CD4-positive, CD25-positive, alpha-beta regulatory T cell (primary cell): ENCODE measurements around the gene DMD. TPM values are rescaled to one million over a fixed set of nuclear protein-coding genes. Genes with fewer than 3 reads are reported as not detected.
"Not testable (repeated sequence)": the region's sequence is repeated elsewhere in the genome, so short reads cannot be mapped to it uniquely, and the experiment has no call there.

Source experiments
- ATAC-seq, 2 donors: fragments of 150-1000 bp; cut with Tn5 transposase; one replicate each; pipeline ENCODE4 v1.10.0; 2021; ENCODE audit warnings: low read depth in 2 of 2, moderate number of reproducible peaks in 2 of 2, moderate library complexity in 1 of 2
- DNase-seq, 3 donors: peaks; one replicate each; pipeline versions ENCODE4 v3.0.0 to v3.0.0-alpha.2; 2012 to 2022; ENCODE audit warnings: mixed read lengths in 1 of 3
- H3K27ac ChIP-seq: one replicate; pipeline ENCODE4 v1.7.0; 2013; ENCODE audit warnings: mild to moderate bottlenecking, low read length; ENCODE audit not compliant: insufficient read depth, poor library complexity, severe bottlenecking
- H3K27me3 ChIP-seq: one replicate; pipeline ENCODE4 v1.7.0; 2013; ENCODE audit warnings: low read length; ENCODE audit not compliant: control insufficient read depth, insufficient read depth
- H3K36me3 ChIP-seq: one replicate; pipeline ENCODE4 v1.7.0; 2013; ENCODE audit warnings: mild to moderate bottlenecking, low read length, moderate library complexity; ENCODE audit not compliant: control insufficient read depth, insufficient read depth
- H3K4me1 ChIP-seq: 2 replicates; pipeline ENCODE4 v1.7.0; 2013; ENCODE audit warnings: mild to moderate bottlenecking, low read length; ENCODE audit not compliant: insufficient read depth, control insufficient read depth, poor library complexity, severe bottlenecking
- H3K4me3 ChIP-seq: one replicate; pipeline ENCODE4 v1.7.0; 2013; ENCODE audit warnings: low read depth, mild to moderate bottlenecking, low read length, moderate library complexity
- H3K9me3 ChIP-seq, 2 experiments: 1 replicate in 1 of 2; 2 replicates in 1 of 2; pipeline ENCODE4 v1.7.0; 2013; ENCODE audit warnings: low read length in 2 of 2, mild to moderate bottlenecking in 1 of 2, moderate library complexity in 1 of 2; ENCODE audit not compliant: control insufficient read depth in 2 of 2
- H3K27ac Mint-ChIP-seq, 3 donors: one replicate each; pipeline ENCODE4 v1.8.0; 2020 to 2022; ENCODE audit warnings: mild to moderate bottlenecking in 3 of 3, mixed read lengths in 3 of 3, moderate library complexity in 2 of 3
- H3K27me3 Mint-ChIP-seq: one replicate; pipeline ENCODE4 v1.8.0; 2022; ENCODE audit warnings: mild to moderate bottlenecking, mixed read lengths
- H3K36me3 Mint-ChIP-seq: one replicate; pipeline ENCODE4 v1.8.0; 2020; ENCODE audit warnings: mixed read lengths
- H3K4me1 Mint-ChIP-seq, 4 donors: one replicate each; pipeline ENCODE4 v1.8.0; 2020 to 2022; ENCODE audit warnings: mixed read lengths in 4 of 4, mild to moderate bottlenecking in 1 of 4
- H3K4me3 Mint-ChIP-seq, 4 donors: one replicate each; pipeline ENCODE4 v1.8.0; 2020 to 2022; ENCODE audit warnings: mild to moderate bottlenecking in 4 of 4, mixed read lengths in 4 of 4, moderate library complexity in 3 of 4
- H3K9me3 Mint-ChIP-seq, 7 donors: one replicate each; pipeline ENCODE4 v1.8.0; 2020 to 2022; ENCODE audit warnings: mixed read lengths in 7 of 7, mild to moderate bottlenecking in 3 of 7, moderate library complexity in 2 of 7
- polyA plus RNA-seq, 4 donors: library from polyadenylated mRNA; unstranded; fragments of 300-500 nt; fragmentation: Illumina TruSeq; gene quantifications; one replicate each; pipeline ENCODE4 v1.2.3, GENCODE V29; 2021
- total RNA-seq: library from RNA; stranded (reverse); gene quantifications from one replicate; pipeline ENCODE4 v1.2.3, GENCODE V29; 2022

DMD gene
- total and polyA plus RNA-seq, 5 donors from 2014 or later = 0.20 to 2.8 (median 0.98) TPM

- Histone ChIP-seq H3K4me1 (no peaks in the 10 kb centered on the region), H3K9me3 (peaks cover 0 to 3% of the 10 kb centered on the region in 2 experiments), H3K27me3 (no peaks in the 10 kb centered on the region), H3K36me3 (no peaks in the 10 kb centered on the region), H3K27ac (no peak overlapping the region), H3K4me3 (no peak overlapping the region)
- H3K27ac Mint-ChIP-seq = no peak overlapping the region
- no peak overlapping the region for H3K4me3 Mint-ChIP-seq
- peaks cover 0 to 7% (median 5%) of the 10 kb centered on the region in 7 donors for H3K9me3 Mint-ChIP-seq
- H3K27me3 Mint-ChIP-seq = no peaks in the 10 kb centered on the region
- no peaks in the 10 kb centered on the region for H3K4me1 Mint-ChIP-seq
- ATAC-seq (no peak), DNase-seq (no peak)
- H3K36me3 Mint-ChIP-seq = no peaks in the 10 kb centered on the region
These were observed 943.1 kb downstream of the DMD start for GRCh38 chrX:32268207-32268606.

GRCh38 chrX:32267796-32268195 lies 943.6 kb downstream of the DMD start:
- Mint-ChIP-seq H3K36me3 (no peaks in the 10 kb centered on the region), H3K27me3 (no peaks in the 10 kb centered on the region), H3K4me1 (no peaks in the 10 kb centered on the region), H3K9me3 (peaks cover 0 to 7% (median 5%) of the 10 kb centered on the region in 7 donors), H3K27ac (no peak overlapping the region), H3K4me3 (no peak overlapping the region)
- no peak for DNase-seq
- Histone ChIP-seq H3K4me3 (no peak overlapping the region), H3K9me3 (peaks cover 0 to 3% of the 10 kb centered on the region in 2 experiments), H3K27ac (no peak overlapping the region), H3K27me3 (no peaks in the 10 kb centered on the region), H3K4me1 (no peaks in the 10 kb centered on the region), H3K36me3 (no peaks in the 10 kb centered on the region)
- no peak for ATAC-seq

DNA sequence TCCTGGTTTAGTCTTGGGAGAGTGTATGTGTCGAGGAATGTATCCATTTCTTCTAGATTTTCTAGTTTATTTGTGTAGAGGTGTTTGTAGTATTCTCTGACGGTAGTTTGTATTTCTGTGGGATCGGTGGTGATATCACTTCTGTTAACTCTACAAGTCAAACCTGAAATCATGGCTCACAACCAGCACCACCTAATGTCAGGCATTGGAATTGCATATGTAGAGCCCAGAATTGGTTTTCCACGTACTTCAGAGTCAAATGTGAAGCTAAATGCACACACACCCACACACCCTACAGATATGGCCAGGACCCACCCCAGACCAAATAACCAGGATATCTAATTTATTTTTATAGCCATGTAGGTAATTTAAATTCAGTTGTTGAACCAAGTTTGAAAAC lies 964.7 kb downstream of the DMD start:
- H3K4me3 Mint-ChIP-seq, H3K9me3 Mint-ChIP-seq, H3K27me3 Mint-ChIP-seq, H3K9me3 ChIP-seq, H3K36me3 ChIP-seq, H3K4me1 ChIP-seq, H3K36me3 Mint-ChIP-seq, H3K27ac ChIP-seq, H3K27ac Mint-ChIP-seq, ATAC-seq, H3K4me1 Mint-ChIP-seq, H3K27me3 ChIP-seq, H3K4me3 ChIP-seq: not testable (repeated sequence)
- peak in 1 of 3 donors; percentile 6 for DNase-seq

- ATAC-seq = no peak
These were observed 1015.7 kb downstream of the DMD start for GRCh38 chrX:32195611-32196010.

DNA sequence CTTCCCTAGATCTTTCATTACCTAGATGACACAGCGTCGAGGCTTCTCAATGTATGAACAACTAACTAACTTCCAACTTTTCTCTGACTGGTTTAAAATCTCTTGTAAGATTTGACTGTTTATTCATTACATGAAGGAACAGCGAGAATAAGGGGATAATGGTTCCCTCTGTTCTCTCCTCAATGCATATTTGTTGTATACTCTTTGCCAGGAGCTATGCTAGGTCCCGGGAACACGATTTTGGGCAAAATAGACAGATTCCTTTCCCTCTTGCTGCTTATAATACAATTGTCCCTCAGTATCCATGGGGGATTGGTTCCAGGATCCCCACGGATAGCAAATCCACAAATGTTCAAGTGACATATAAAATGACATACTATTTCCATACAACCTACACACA lies 1020.0 kb downstream of the DMD start:
- H3K9me3 Mint-ChIP-seq = peaks cover 0 to 7% (median 0%) of the 10 kb centered on the region in 7 donors
- no peaks in the 10 kb centered on the region for H3K4me1 ChIP-seq
- no peaks in the 10 kb centered on the region for H3K9me3 ChIP-seq
- H3K36me3 ChIP-seq = no peaks in the 10 kb centered on the region
- no peaks in the 10 kb centered on the region for H3K27me3 Mint-ChIP-seq
- DNase-seq = no peak
- no peak for ATAC-seq
- H3K27ac ChIP-seq = no peak overlapping the region
- no peak overlapping the region for H3K27ac Mint-ChIP-seq
- H3K36me3 Mint-ChIP-seq = no peaks in the 10 kb centered on the region
- no peaks in the 10 kb centered on the region for H3K27me3 ChIP-seq
- no peak overlapping the region for H3K4me3 ChIP-seq
- H3K4me3 Mint-ChIP-seq = no peak overlapping the region
- H3K4me1 Mint-ChIP-seq = no peaks in the 10 kb centered on the region

More at GRCh38 chrX:32195611-32196010, 1015.7 kb downstream of the DMD start:
- Mint-ChIP-seq H3K27me3 (no peaks in the 10 kb centered on the region), H3K4me3 (no peak overlapping the region), H3K27ac (no peak overlapping the region), H3K36me3 (no peaks in the 10 kb centered on the region), H3K9me3 (peaks cover 0 to 10% (median 0%) of the 10 kb centered on the region in 7 donors), H3K4me1 (no peaks in the 10 kb centered on the region)
- H3K9me3 ChIP-seq = no peaks in the 10 kb centered on the region
- H3K36me3 ChIP-seq = no peaks in the 10 kb centered on the region
- H3K4me1 ChIP-seq = no peaks in the 10 kb centered on the region
- no peak overlapping the region for H3K4me3 ChIP-seq
- H3K27me3 ChIP-seq = no peaks in the 10 kb centered on the region
- no peak overlapping the region for H3K27ac ChIP-seq
- no peak for DNase-seq

DNA sequence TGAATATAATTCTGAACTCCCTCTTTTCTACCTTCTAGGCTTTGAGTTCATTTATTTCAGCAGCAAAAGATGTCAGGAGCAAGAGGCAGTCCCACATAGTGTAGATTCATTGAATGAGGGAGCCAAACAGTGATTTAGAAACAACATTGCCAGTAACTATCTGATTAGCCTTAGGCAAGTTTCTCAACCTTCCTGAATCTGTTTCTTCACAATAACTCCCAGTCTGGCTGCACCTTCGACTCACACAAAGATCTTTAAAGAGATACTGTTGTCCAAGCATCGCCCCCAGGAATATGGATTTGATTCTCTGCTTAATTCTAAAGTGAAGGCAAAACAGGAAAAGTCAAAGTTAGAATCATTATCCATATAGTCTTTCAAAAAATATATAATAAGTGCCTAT lies 1026.2 kb downstream of the DMD start:
- Mint-ChIP-seq H3K27ac (no peak overlapping the region), H3K4me1 (no peaks in the 10 kb centered on the region), H3K9me3 (no peaks in the 10 kb centered on the region), H3K4me3 (no peak overlapping the region), H3K36me3 (no peaks in the 10 kb centered on the region), H3K27me3 (no peaks in the 10 kb centered on the region)
- DNase-seq = no peak
- no peak for ATAC-seq
- H3K27me3 ChIP-seq = no peaks in the 10 kb centered on the region
- no peaks in the 10 kb centered on the region for H3K9me3 ChIP-seq
- H3K4me1 ChIP-seq = no peaks in the 10 kb centered on the region
- no peak overlapping the region for H3K27ac ChIP-seq
- no peaks in the 10 kb centered on the region for H3K36me3 ChIP-seq
- no peak overlapping the region for H3K4me3 ChIP-seq

GRCh38 chrX:32183066-32183465 lies 1028.3 kb downstream of the DMD start:
- H3K27me3 Mint-ChIP-seq = no peaks in the 10 kb centered on the region
- no peak for DNase-seq
- Histone ChIP-seq H3K27ac (no peak overlapping the region), H3K9me3 (no peaks in the 10 kb centered on the region), H3K4me1 (no peaks in the 10 kb centered on the region), H3K27me3 (no peaks in the 10 kb centered on the region), H3K4me3 (no peak overlapping the region), H3K36me3 (no peaks in the 10 kb centered on the region)
- no peaks in the 10 kb centered on the region for H3K36me3 Mint-ChIP-seq
- peaks cover 0 to 2% (median 0%) of the 10 kb centered on the region in 7 donors for H3K9me3 Mint-ChIP-seq
- no peak overlapping the region for H3K27ac Mint-ChIP-seq
- ATAC-seq = no peak
- no peaks in the 10 kb centered on the region for H3K4me1 Mint-ChIP-seq
- no peak overlapping the region for H3K4me3 Mint-ChIP-seq

GRCh38 chrX:32176510-32176909 lies 1034.8 kb downstream of the DMD start:
- no peaks in the 10 kb centered on the region for H3K27me3 Mint-ChIP-seq
- H3K27me3 ChIP-seq = no peaks in the 10 kb centered on the region
- no peaks in the 10 kb centered on the region for H3K4me1 Mint-ChIP-seq
- H3K4me3 ChIP-seq = no peak overlapping the region
- H3K4me3 Mint-ChIP-seq = no peak overlapping the region
- peaks cover 0 to 9% (median 2%) of the 10 kb centered on the region in 7 donors for H3K9me3 Mint-ChIP-seq
- ATAC-seq (no peak), DNase-seq (no peak)
- H3K27ac Mint-ChIP-seq = no peak overlapping the region
- no peaks in the 10 kb centered on the region for H3K36me3 Mint-ChIP-seq
- no peak overlapping the region for H3K27ac ChIP-seq
- no peaks in the 10 kb centered on the region for H3K4me1 ChIP-seq
- no peaks in the 10 kb centered on the region for H3K9me3 ChIP-seq
- no peaks in the 10 kb centered on the region for H3K36me3 ChIP-seq
